CD4-positive, alpha-beta T cell (primary cell): Measurements from ENCODE around the gene SCGB3A1. TPM values are rescaled to one million over a fixed set of nuclear protein-coding genes. Genes with fewer than 3 reads are reported as not detected.

Experiments
- ATAC-seq: fragments of 200-7000 bp; cut with Tn5 transposase; one replicate; pipeline ENCODE4 v1.10.0; 2022; ENCODE audit warnings: mild to moderate bottlenecking; ENCODE audit not compliant: poor library complexity
- CTCF ChIA-PET: fragments of 350-600 bp; sonication (Branson Sonifier 250); formaldehyde crosslinking; loops from one replicate; lab custom pipeline; 2021; ENCODE audit warnings: antibody characterized with exemption, inconsistent platforms; lab: Charles Lee
- POLR2A ChIA-PET: fragments of 350-600 bp; sonication (Branson Sonifier 250); formaldehyde crosslinking; loops from one replicate; lab custom pipeline; 2021; ENCODE audit warnings: antibody characterized with exemption, inconsistent platforms; lab: Charles Lee
- DNase-seq, 14 experiments: peaks; one replicate each; pipeline ENCODE4 v3.0.0-alpha.2; 2013 to 2020; ENCODE audit warnings: mixed read lengths in 2 of 14
- H3K27ac ChIP-seq, 2 donors: one replicate each; pipeline versions ENCODE4 v1.5.1 to v1.7.0; 2013; ENCODE audit warnings: low read length in 2 of 2, low read depth in 1 of 2, mild to moderate bottlenecking in 1 of 2
- H3K27me3 ChIP-seq, 2 experiments: 1 replicate in 1 of 2; 2 replicates in 1 of 2; pipeline versions ENCODE4 v1.6.1 to v1.7.0; 2013; ENCODE audit warnings: low read length in 2 of 2, control low read depth in 1 of 2, mild to moderate bottlenecking in 1 of 2, moderate library complexity in 1 of 2; ENCODE audit not compliant: insufficient read depth in 2 of 2, control insufficient read depth in 1 of 2
- H3K36me3 ChIP-seq: one replicate; pipeline ENCODE4 v1.6.1; 2013; ENCODE audit warnings: low read length, control low read depth; ENCODE audit not compliant: insufficient read depth
- H3K4me1 ChIP-seq: one replicate; pipeline ENCODE4 v1.6.1; 2013; ENCODE audit warnings: low read length, control low read depth; ENCODE audit not compliant: insufficient read depth
- H3K4me3 ChIP-seq: one replicate; pipeline ENCODE4 v1.5.1; 2013; ENCODE audit warnings: mild to moderate bottlenecking, low read length, moderate library complexity
- H3K9me3 ChIP-seq, 2 experiments: 1 replicate in 1 of 2; 2 replicates in 1 of 2; pipeline versions ENCODE4 v1.6.1 to v1.7.0; 2013; ENCODE audit warnings: low read length in 2 of 2, mild to moderate bottlenecking in 2 of 2, control low read depth in 1 of 2, moderate library complexity in 1 of 2; ENCODE audit not compliant: control insufficient read depth in 1 of 2, insufficient read depth in 1 of 2
- H3K27ac Mint-ChIP-seq: one replicate; pipeline ENCODE4 v1.8.0; 2020; ENCODE audit warnings: mixed read lengths
- H3K27me3 Mint-ChIP-seq: one replicate; pipeline ENCODE4 v1.8.0; 2021; ENCODE audit warnings: mixed read lengths
- H3K36me3 Mint-ChIP-seq: one replicate; pipeline ENCODE4 v1.8.0; 2021; ENCODE audit warnings: low read depth, mixed read lengths
- H3K4me1 Mint-ChIP-seq: one replicate; pipeline ENCODE4 v1.8.0; 2021; ENCODE audit warnings: low read depth, mixed read lengths
- H3K4me3 Mint-ChIP-seq: one replicate; pipeline ENCODE4 v1.8.0; 2020; ENCODE audit warnings: mild to moderate bottlenecking, mixed read lengths
- H3K9me3 Mint-ChIP-seq: one replicate; pipeline ENCODE4 v1.8.0; 2020; ENCODE audit warnings: mixed read lengths
- intact Hi-C, 2 experiments: fragments of 100-400 bp; cut with DNase I in 1 of 2; cut with micrococcal nuclease in 1 of 2; formaldehyde crosslinking; loops; one replicate each; pipeline versions ENCODE4 v1.15.1 to v1.9.0; 2023 to 2025; cut with DNase I, micrococcal nuclease
- total RNA-seq, 174 experiments: library from RNA in 2 of 174; stranded (reverse) in 2 of 174; gene quantifications; one replicate each; pipeline ENCODE4 v1.2.3 and lab custom pipeline; 2021 to 2026
- TF ChIP-seq, protein P1 (sequence below): fragments of 200-600 bp; IDR thresholded peaks from one replicate; pipeline ENCODE4 v1.8.0; 2022; ENCODE audit warnings: antibody characterized with exemption, mild to moderate bottlenecking

The SCGB3A1 gene
- total RNA-seq, 2 experiments from 2014 or later: not detected

DNA sequence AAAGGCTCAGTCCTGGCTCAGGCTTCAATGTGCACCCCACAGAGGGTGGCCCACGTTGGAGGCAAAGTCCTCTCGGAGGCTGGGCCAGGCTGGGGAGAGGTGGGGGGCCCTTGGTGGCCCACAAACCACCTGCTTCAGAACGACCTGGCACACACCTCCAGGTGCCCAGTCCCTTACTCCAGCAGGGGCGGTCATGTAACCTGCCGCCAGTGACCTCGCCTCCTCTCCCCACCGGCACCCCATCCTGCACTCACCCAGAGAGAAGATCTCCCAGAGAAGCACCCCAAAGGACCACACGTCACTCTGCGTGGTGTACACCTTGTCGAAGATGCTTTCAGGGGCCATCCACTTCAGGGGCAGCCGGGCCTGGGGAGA lies 22.5 kb upstream of the SCGB3A1 start:
- no peaks in the 10 kb centered on the region for H3K4me1 Mint-ChIP-seq
- intact Hi-C loops: no loop called here
- no peak overlapping the region for H3K4me3 ChIP-seq
- H3K4me3 Mint-ChIP-seq: no peak overlapping the region
- TF ChIP-seq, protein P1, sequence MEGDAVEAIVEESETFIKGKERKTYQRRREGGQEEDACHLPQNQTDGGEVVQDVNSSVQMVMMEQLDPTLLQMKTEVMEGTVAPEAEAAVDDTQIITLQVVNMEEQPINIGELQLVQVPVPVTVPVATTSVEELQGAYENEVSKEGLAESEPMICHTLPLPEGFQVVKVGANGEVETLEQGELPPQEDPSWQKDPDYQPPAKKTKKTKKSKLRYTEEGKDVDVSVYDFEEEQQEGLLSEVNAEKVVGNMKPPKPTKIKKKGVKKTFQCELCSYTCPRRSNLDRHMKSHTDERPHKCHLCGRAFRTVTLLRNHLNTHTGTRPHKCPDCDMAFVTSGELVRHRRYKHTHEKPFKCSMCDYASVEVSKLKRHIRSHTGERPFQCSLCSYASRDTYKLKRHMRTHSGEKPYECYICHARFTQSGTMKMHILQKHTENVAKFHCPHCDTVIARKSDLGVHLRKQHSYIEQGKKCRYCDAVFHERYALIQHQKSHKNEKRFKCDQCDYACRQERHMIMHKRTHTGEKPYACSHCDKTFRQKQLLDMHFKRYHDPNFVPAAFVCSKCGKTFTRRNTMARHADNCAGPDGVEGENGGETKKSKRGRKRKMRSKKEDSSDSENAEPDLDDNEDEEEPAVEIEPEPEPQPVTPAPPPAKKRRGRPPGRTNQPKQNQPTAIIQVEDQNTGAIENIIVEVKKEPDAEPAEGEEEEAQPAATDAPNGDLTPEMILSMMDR: no peak
- CTCF ChIA-PET: no interaction called here
- POLR2A ChIA-PET: no interaction called here
- no peak overlapping the region for H3K27ac Mint-ChIP-seq
- H3K27me3 Mint-ChIP-seq: no peaks in the 10 kb centered on the region
- no peaks in the 10 kb centered on the region for H3K36me3 ChIP-seq
- no peak for DNase-seq
- H3K27ac ChIP-seq: no peak overlapping the region
- H3K36me3 Mint-ChIP-seq: no peaks in the 10 kb centered on the region
- H3K9me3 Mint-ChIP-seq: no peaks in the 10 kb centered on the region
- no peaks in the 10 kb centered on the region for H3K27me3 ChIP-seq
- no peaks in the 10 kb centered on the region for H3K4me1 ChIP-seq
- H3K9me3 ChIP-seq: no peaks in the 10 kb centered on the region
- no peak for ATAC-seq

DNA sequence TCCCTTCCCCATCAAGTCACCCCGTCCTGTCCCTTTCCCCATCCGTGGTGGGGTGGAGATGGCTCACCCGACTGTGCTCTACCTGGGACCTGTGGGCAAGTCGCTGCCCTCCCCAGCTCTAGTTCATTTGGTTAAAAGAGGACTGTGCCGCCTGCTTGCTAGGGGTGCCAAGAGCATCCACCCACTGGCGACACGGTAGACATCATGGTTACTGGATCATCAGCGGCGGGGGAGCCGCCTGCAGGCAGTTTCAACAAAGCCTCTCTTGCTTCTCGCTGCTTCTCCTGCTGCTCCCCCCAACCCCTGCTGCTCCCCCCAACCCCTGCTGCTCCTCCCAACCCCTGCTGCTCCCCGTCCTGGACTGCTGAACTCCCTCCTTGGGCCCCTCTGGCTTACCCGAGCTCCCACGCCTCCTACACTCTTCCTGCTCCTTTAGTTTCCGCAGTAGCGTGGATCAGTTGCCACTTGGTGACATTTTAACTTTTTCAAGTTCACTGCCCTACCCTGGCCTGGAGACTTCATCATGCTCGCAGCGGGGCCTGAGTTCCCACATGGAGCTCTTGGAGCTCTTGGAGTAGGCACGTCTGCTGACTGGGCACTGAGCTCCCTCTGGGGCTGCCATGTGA lies 22.0 kb upstream of the SCGB3A1 start:
- ChIA-PET CTCF (no interaction called here), POLR2A (no interaction called here)
- Histone ChIP-seq H3K27ac (no peak overlapping the region), H3K4me3 (no peak overlapping the region), H3K36me3 (no peaks in the 10 kb centered on the region), H3K27me3 (no peaks in the 10 kb centered on the region), H3K4me1 (no peaks in the 10 kb centered on the region), H3K9me3 (no peaks in the 10 kb centered on the region)
- ATAC-seq (no peak), DNase-seq (no peak)
- TF ChIP-seq, protein P1: no peak
- Mint-ChIP-seq H3K36me3 (no peaks in the 10 kb centered on the region), H3K4me1 (no peaks in the 10 kb centered on the region), H3K9me3 (no peaks in the 10 kb centered on the region), H3K4me3 (no peak overlapping the region), H3K27me3 (no peaks in the 10 kb centered on the region), H3K27ac (no peak overlapping the region)
- intact Hi-C loops: no loop called here

DNA sequence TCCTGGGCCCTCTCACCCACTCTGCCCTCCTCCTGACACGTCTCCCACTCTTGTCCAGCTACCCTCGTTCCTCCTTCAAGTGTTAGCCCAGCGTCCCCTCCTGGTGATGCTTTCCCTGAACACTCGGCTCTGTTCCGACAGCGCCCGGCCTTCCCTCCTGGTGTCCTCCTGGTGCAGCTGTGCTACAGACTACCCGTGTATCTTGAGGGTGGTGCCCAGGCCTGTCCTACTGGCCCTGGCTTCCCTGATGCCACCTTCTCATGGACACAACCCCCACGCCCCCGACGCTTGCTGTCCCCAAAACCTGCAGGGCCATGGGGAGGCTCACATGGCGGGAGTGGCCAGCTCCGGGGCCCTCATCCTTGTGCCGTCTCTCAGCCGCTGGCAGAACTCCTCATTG lies 21.4 kb upstream of the SCGB3A1 start:
- no peak for DNase-seq
- Histone ChIP-seq H3K9me3 (no peaks in the 10 kb centered on the region), H3K36me3 (no peaks in the 10 kb centered on the region), H3K27me3 (no peaks in the 10 kb centered on the region), H3K4me3 (no peak overlapping the region), H3K4me1 (no peaks in the 10 kb centered on the region), H3K27ac (no peak overlapping the region)
- POLR2A ChIA-PET: no interaction called here
- no peak for ATAC-seq
- no peaks in the 10 kb centered on the region for H3K9me3 Mint-ChIP-seq
- CTCF ChIA-PET: no interaction called here
- TF ChIP-seq, protein P1: no peak
- H3K27me3 Mint-ChIP-seq: no peaks in the 10 kb centered on the region
- H3K4me3 Mint-ChIP-seq: no peak overlapping the region
- H3K4me1 Mint-ChIP-seq: no peaks in the 10 kb centered on the region
- intact Hi-C loops: no loop called here
- no peaks in the 10 kb centered on the region for H3K36me3 Mint-ChIP-seq
- no peak overlapping the region for H3K27ac Mint-ChIP-seq
